ENCODE results near the gene POLN.

The POLN gene

DNA sequence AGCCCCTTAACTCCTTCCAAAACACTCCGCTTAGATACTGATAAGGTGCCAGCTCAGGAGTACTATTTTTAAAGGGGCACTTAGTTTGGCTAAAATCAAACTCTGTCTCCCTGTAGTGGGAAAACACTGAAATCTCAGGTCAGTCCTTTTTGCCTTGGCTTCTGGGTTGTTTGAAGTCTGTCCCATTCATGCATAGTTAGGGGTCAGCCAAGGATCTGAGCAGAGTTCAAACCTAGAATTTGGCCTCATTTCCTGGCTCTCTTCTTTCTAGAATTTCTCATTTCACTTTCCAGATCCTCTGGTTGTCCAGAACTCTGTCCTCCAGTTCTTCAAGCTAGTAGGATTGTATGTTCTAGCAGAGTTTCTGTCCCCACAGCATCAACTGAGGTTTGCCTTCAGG lies 151.3 kb downstream of the POLN start:
- no peak for DNase-seq (ENCODE audit: low read depth, low spot score)
- TF ChIP-seq, protein P1, sequence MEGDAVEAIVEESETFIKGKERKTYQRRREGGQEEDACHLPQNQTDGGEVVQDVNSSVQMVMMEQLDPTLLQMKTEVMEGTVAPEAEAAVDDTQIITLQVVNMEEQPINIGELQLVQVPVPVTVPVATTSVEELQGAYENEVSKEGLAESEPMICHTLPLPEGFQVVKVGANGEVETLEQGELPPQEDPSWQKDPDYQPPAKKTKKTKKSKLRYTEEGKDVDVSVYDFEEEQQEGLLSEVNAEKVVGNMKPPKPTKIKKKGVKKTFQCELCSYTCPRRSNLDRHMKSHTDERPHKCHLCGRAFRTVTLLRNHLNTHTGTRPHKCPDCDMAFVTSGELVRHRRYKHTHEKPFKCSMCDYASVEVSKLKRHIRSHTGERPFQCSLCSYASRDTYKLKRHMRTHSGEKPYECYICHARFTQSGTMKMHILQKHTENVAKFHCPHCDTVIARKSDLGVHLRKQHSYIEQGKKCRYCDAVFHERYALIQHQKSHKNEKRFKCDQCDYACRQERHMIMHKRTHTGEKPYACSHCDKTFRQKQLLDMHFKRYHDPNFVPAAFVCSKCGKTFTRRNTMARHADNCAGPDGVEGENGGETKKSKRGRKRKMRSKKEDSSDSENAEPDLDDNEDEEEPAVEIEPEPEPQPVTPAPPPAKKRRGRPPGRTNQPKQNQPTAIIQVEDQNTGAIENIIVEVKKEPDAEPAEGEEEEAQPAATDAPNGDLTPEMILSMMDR (IDR thresholded peaks at IDR 0.05; ENCODE audit: insufficient read depth, low read length, missing control alignments): no peak
- H3K4me3 ChIP-seq (ENCODE audit: low read depth, low read length): no peak overlapping the region
- ChIA-PET POLR2A (no interaction called here), CTCF (interaction anchor here (1.1 kb wide), 1 partner anchor 19 kb away, joined by 3 read pairs; no protein-coding TSS in a partner anchor)

DNA sequence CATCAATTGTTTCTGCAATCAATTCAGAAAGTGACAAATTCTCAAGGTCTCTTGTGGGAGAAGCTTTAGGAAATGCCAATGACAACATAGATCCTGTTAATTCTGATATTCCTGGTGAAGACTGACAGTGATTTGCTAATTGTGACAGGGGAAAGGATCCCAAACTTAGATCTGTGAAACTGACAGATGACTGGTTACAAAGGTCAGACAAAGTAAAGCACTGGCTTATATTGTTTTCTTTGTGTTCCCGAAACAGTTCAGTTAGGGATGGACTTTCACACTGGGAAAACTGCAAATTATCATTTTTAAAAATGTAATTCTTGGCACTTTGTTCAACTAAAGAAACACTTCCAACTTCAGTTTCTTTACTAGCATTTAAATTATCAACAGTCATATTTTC lies 152.7 kb downstream of the POLN start:
- no peak overlapping the region for H3K4me3 ChIP-seq (ENCODE audit: low read depth, low read length)
- CTCF ChIA-PET: no interaction called here
- no peak for DNase-seq (ENCODE audit: low read depth, low spot score)
- TF ChIP-seq, protein P1 (IDR thresholded peaks at IDR 0.05; ENCODE audit: insufficient read depth, low read length, missing control alignments): no peak
- POLR2A ChIA-PET: no interaction called here

DNA sequence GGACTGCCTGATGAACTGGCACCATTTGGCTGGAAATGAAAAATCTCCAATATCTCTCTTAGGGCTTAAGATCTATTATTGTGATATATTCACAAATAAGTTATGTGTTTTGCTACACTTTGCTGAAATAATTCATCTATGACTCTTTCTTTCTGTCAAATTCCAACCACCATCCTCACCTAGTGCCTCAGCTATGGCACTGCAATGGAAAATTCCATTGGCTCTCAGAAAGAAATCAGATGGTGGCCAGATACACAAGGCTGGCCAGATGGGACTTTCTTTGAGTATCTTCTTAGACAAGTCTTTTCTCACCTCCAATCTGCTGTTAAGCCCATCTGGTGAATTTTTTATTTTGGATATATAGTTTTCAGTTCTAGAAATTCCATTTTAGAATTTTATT lies 154.8 kb downstream of the POLN start:
- DNase-seq (ENCODE audit: low read depth, low spot score): no peak

DNA sequence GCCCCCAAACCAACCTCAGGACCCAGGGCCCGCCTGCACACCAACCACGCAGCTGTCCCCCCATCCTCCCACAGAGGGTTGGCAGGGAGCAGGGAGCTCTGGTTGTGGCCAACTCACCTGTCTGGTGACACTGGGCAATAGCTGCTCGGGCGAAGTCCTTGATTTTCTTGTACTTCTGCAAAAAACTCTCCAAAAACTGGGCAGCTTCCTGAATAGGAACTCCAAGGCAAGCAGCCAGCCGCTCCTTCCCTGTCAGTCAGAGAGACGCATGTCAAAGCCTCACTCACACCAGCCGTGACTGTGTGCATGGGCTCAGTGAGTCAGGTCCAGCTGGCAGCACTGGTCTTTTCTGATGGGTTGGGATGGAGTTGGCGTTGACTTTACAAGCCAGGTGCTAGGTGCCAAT lies 156.4 kb downstream of the POLN start:
- no peak for DNase-seq (ENCODE audit: low read depth, low spot score)
- POLR2A ChIA-PET: no interaction called here
- TF ChIP-seq, protein P1 (IDR thresholded peaks at IDR 0.05; ENCODE audit: insufficient read depth, low read length, missing control alignments): no peak
- no peak overlapping the region for H3K4me3 ChIP-seq (ENCODE audit: low read depth, low read length)
- CTCF ChIA-PET: no interaction called here

More for the DNA sequence above, 154.8 kb downstream of the POLN start:
- TF ChIP-seq, protein P1 (IDR thresholded peaks at IDR 0.05; ENCODE audit: insufficient read depth, low read length, missing control alignments): no peak
- ChIA-PET CTCF (no interaction called here), POLR2A (no interaction called here)
- H3K4me3 ChIP-seq (ENCODE audit: low read depth, low read length): no peak overlapping the region

DNA sequence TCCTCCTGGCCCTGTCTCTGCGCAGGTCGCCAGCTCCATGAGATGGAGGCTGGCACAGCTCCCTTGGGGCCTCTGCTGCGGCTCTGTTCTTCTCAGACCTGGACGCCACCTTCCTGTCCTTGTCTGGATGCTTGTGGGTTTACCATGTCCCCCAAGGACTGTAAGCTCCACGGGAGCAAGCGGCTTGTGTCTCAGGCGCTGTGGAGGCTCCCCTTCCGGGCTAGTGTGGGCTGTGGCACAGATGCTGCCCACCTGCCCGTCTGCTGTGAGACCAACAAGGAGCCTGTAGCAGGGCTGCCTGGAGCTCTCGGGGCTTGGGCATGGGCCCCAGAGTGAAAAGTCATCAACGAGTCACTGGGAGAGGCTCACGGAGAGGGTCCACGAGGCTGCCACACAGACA lies 157.6 kb downstream of the POLN start:
- TF ChIP-seq, protein P1 (IDR thresholded peaks at IDR 0.05; ENCODE audit: insufficient read depth, low read length, missing control alignments): no peak
- no peak overlapping the region for H3K4me3 ChIP-seq (ENCODE audit: low read depth, low read length)
- CTCF ChIA-PET: interaction anchor here (1.0 kb wide), 1 partner anchor 10 kb away, joined by 3 read pairs; no protein-coding TSS in a partner anchor
- POLR2A ChIA-PET: no interaction called here
- DNase-seq (ENCODE audit: low read depth, low spot score): no peak

DNA sequence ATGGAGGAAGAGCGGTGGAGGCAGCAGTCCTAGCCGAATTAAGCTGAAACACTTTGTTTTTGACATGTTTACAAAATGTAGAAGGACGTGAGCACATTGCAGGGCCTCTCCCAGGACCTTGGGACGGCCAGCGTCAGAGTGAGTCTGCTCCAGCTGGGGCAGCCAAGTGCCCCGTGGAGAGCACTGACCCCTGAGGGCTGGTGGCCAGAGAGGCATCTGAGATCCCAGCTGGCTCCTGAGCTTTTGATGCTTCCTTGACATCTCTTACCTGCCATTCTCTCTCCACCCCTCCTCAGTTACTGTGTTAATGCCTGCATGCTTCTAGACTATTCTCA lies 158.1 kb downstream of the POLN start:
- DNase-seq (ENCODE audit: low read depth, low spot score): no peak
- no peak overlapping the region for H3K4me3 ChIP-seq (ENCODE audit: low read depth, low read length)
- ChIA-PET CTCF (interaction anchor here (1.0 kb wide), 1 partner anchor 10 kb away, joined by 3 read pairs; no protein-coding TSS in a partner anchor), POLR2A (no interaction called here)
- TF ChIP-seq, protein P1 (IDR thresholded peaks at IDR 0.05; ENCODE audit: insufficient read depth, low read length, missing control alignments): no peak

Data from AG04449 (cell line).